Liver (tissue), 9 donors: Measurements from ENCODE around the gene EIPR1. TPM values are rescaled to one million over a fixed set of nuclear protein-coding genes. Genes with fewer than 3 reads are reported as not detected.

ENCODE experiments used
- DNase-seq: peaks from one replicate; pipeline ENCODE4 v3.0.0-alpha.2; 2017; ENCODE audit warnings: low spot score
- H3K27ac ChIP-seq, 2 donors: one replicate each; pipeline ENCODE4 v1.7.0; 2013; ENCODE audit warnings: inconsistent platforms in 2 of 2, low read length in 2 of 2, control low read depth in 1 of 2, low read depth in 1 of 2, mild to moderate bottlenecking in 1 of 2
- H3K27me3 ChIP-seq, 4 donors: one replicate each; pipeline versions ENCODE4 v1.6.1 to v1.7.0; 2013; ENCODE audit warnings: low read length in 3 of 4, inconsistent platforms in 1 of 4, mild to moderate bottlenecking in 1 of 4, moderate library complexity in 1 of 4; ENCODE audit not compliant: control insufficient read depth in 4 of 4, insufficient read depth in 4 of 4
- H3K36me3 ChIP-seq, 4 donors: one replicate each; pipeline versions ENCODE4 v1.6.1 to v1.7.0; 2013; ENCODE audit warnings: low read length in 3 of 4, mild to moderate bottlenecking in 3 of 4, low read depth in 1 of 4, moderate library complexity in 1 of 4; ENCODE audit not compliant: control insufficient read depth in 4 of 4, insufficient read depth in 3 of 4
- H3K4me1 ChIP-seq, 4 donors: one replicate each; pipeline versions ENCODE4 v1.6.1 to v1.7.0; 2013; ENCODE audit warnings: low read length in 3 of 4, mild to moderate bottlenecking in 3 of 4, moderate library complexity in 1 of 4; ENCODE audit not compliant: control insufficient read depth in 4 of 4, insufficient read depth in 4 of 4
- H3K4me3 ChIP-seq, 3 donors: one replicate each; pipeline versions ENCODE4 v1.6.1 to v1.7.0; 2013; ENCODE audit warnings: low read length in 3 of 3, control low read depth in 1 of 3, low read depth in 1 of 3, mild to moderate bottlenecking in 1 of 3
- H3K9ac ChIP-seq, 2 donors: one replicate each; pipeline ENCODE4 v1.7.0; 2013; ENCODE audit warnings: low read length in 2 of 2, mild to moderate bottlenecking in 2 of 2, moderate library complexity in 2 of 2, control low read depth in 1 of 2, low read depth in 1 of 2
- H3K9me3 ChIP-seq, 4 donors: one replicate each; pipeline versions ENCODE4 v1.6.1 to v1.7.0; 2013; ENCODE audit warnings: low read length in 3 of 4; ENCODE audit not compliant: control insufficient read depth in 4 of 4
- EGR1 ChIP-seq, 2 donors: IDR thresholded peaks; 2 replicates each; pipeline ENCODE4 v1.6.1; 2016 to 2018; ENCODE audit warnings: antibody characterized with exemption in 2 of 2, low read depth in 2 of 2
- FOXA1 ChIP-seq: IDR thresholded peaks from 2 replicates; pipeline ENCODE4 v1.6.1; 2016; ENCODE audit warnings: antibody characterized with exemption
- FOXA2 ChIP-seq: IDR thresholded peaks from 2 replicates; pipeline ENCODE4 v1.6.1; 2016; ENCODE audit warnings: antibody characterized with exemption
- GABPA ChIP-seq, 2 donors: IDR thresholded peaks in 1 of 2; conservative IDR thresholded peaks in 1 of 2; 2 replicates each; pipeline ENCODE4 v1.6.1; 2016; ENCODE audit warnings: antibody characterized with exemption in 2 of 2, mild to moderate bottlenecking in 1 of 2, moderate library complexity in 1 of 2
- HNF4A ChIP-seq, 2 donors: conservative IDR thresholded peaks; 2 replicates each; pipeline ENCODE4 v1.6.1; 2016; ENCODE audit warnings: antibody characterized with exemption in 2 of 2, mild to moderate bottlenecking in 2 of 2
- JUND ChIP-seq, 2 donors: IDR thresholded peaks; 2 replicates each; pipeline ENCODE4 v1.6.1; 2016; ENCODE audit warnings: antibody characterized with exemption in 2 of 2
- NR2F2 ChIP-seq: IDR thresholded peaks from 2 replicates; pipeline ENCODE4 v1.6.1; 2016; ENCODE audit warnings: antibody characterized with exemption
- RAD21 ChIP-seq, 2 donors: IDR thresholded peaks; 2 replicates each; pipeline ENCODE4 v1.6.1; 2016; ENCODE audit warnings: antibody characterized with exemption in 2 of 2, mild to moderate bottlenecking in 2 of 2
- REST ChIP-seq: IDR thresholded peaks from 2 replicates; pipeline ENCODE4 v1.6.1; 2016; ENCODE audit warnings: antibody characterized with exemption, mild to moderate bottlenecking
- SP1 ChIP-seq: IDR thresholded peaks from 2 replicates; pipeline ENCODE4 v1.6.1; 2018; ENCODE audit warnings: antibody characterized with exemption, mild to moderate bottlenecking
- TAF1 ChIP-seq: conservative IDR thresholded peaks from 2 replicates; pipeline ENCODE4 v1.6.1; 2016; ENCODE audit warnings: antibody characterized with exemption, mild to moderate bottlenecking
- YY1 ChIP-seq: IDR thresholded peaks from 2 replicates; pipeline ENCODE4 v1.6.1; 2016; ENCODE audit warnings: antibody characterized with exemption, mild to moderate bottlenecking
- ZBTB33 ChIP-seq: IDR thresholded peaks from 2 replicates; pipeline ENCODE4 v1.6.1; 2016; ENCODE audit warnings: antibody characterized with exemption
- WGBS: extraction: QIAGEN DNeasy Blood & Tissue Kit; methylation state at CpG from one replicate; pipeline ENCODE4 v1.1.7; 2013; 5-methylcytosine and 5-hydroxymethylcytosine counted together
- polyA plus RNA-seq, 2 donors: library from polyadenylated mRNA; stranded (reverse) in 1 of 2; unstranded in 1 of 2; fragments of 200-250 nt in 1 of 2; fragments of >200 nt in 1 of 2; fragmentation: Nextera tagmentation in 1 of 2; extraction: Ambion mirVana in 1 of 2; gene quantifications; one replicate each; pipeline versions ENCODE4 v1.2.1 to v1.2.3, GENCODE V29; 2013 to 2015
- total RNA-seq, 2 donors: library from RNA; depleted of rRNA; stranded (reverse); fragments of >200 nt; gene quantifications; one replicate each; pipeline ENCODE4 v1.2.3, GENCODE V29; 2014
- TF ChIP-seq, protein P1 (sequence below): IDR thresholded peaks from 2 replicates; pipeline ENCODE4 v1.6.1; 2016; ENCODE audit warnings: antibody characterized with exemption
- TF ChIP-seq, protein P2 (sequence below): IDR thresholded peaks from 2 replicates; pipeline ENCODE4 v1.6.1; 2016; ENCODE audit warnings: antibody characterized with exemption
- donor health status: healthy.
- donor health status: healthy.
- donor health status: healthy.
- donor health status: healthy.
- donor health status: healthy.

EIPR1 gene
- total and polyA plus RNA-seq, 4 donors: 7.6 to 12.1 (median 11.4) TPM

- H3K27ac ChIP-seq: no peak overlapping the region
- no peaks in the 10 kb centered on the region for H3K27me3 ChIP-seq
- TF ChIP-seq FOXA1: no peak
- TF ChIP-seq, protein P1, sequence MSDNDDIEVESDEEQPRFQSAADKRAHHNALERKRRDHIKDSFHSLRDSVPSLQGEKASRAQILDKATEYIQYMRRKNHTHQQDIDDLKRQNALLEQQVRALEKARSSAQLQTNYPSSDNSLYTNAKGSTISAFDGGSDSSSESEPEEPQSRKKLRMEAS: no peak
- TF ChIP-seq, protein P2, sequence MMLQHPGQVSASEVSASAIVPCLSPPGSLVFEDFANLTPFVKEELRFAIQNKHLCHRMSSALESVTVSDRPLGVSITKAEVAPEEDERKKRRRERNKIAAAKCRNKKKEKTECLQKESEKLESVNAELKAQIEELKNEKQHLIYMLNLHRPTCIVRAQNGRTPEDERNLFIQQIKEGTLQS: no peak
- TF ChIP-seq NR2F2: no peak
- TF ChIP-seq SP1: no peak
- no peak for TF ChIP-seq TAF1
- no peak for TF ChIP-seq HNF4A (conservative IDR thresholded peaks at IDR 0.05)
- TF ChIP-seq EGR1 (IDR thresholded peaks at IDR 0.05; ENCODE audit: low read depth in 2 of 2): no peak
- TF ChIP-seq FOXA2: no peak
- no peaks in the 10 kb centered on the region for H3K4me1 ChIP-seq
- 89% methylated on average over 8 of the region's 8 CpGs for WGBS
- no peak for DNase-seq
- H3K4me3 ChIP-seq: no peak overlapping the region
- H3K9me3 ChIP-seq: no peaks in the 10 kb centered on the region
- H3K36me3 ChIP-seq: no peaks in the 10 kb centered on the region
- H3K9ac ChIP-seq: no peak overlapping the region
Measured at GRCh38 chr2:3142210-3142609, 235.4 kb downstream of the EIPR1 start.

GRCh38 chr2:3141696-3142095 is 235.9 kb downstream of the EIPR1 start:
- Histone ChIP-seq H3K27me3 (no peaks in the 10 kb centered on the region), H3K4me3 (no peak overlapping the region), H3K9ac (no peak overlapping the region), H3K36me3 (no peaks in the 10 kb centered on the region), H3K4me1 (no peaks in the 10 kb centered on the region), H3K9me3 (no peaks in the 10 kb centered on the region), H3K27ac (no peak overlapping the region)
- no peak for DNase-seq
- TF ChIP-seq ZBTB33: no peak
- no peak for TF ChIP-seq EGR1 (IDR thresholded peaks at IDR 0.05; ENCODE audit: low read depth in 2 of 2)
- no peak for TF ChIP-seq REST
- TF ChIP-seq JUND (IDR thresholded peaks at IDR 0.05): no peak
- TF ChIP-seq, protein P2: no peak
- no peak for TF ChIP-seq YY1
- no peak for TF ChIP-seq RAD21 (IDR thresholded peaks at IDR 0.05)
- no peak for TF ChIP-seq FOXA2
- no peak for TF ChIP-seq GABPA (IDR thresholded peaks at IDR 0.05 in 1 of 2, conservative IDR thresholded peaks at IDR 0.05 in 1 of 2)
- TF ChIP-seq FOXA1: no peak
- 94% methylated on average over 6 of the region's 6 CpGs for WGBS
